ENCODE measurements around the gene NFAT5.
"Not testable (repeated sequence)": the region's sequence is repeated elsewhere in the genome, so short reads cannot be mapped to it uniquely, and the experiment has no call there.

Gene NFAT5

GRCh38 chr16:69565671-69566239 lies at the start of gene NFAT5:
NFAT5 (plus strand) TSS chr16:69565966; CDS start chr16:69566302, 336 bp downstream.
- DNase-seq (ENCODE audit: low spot score), result peak; percentile 90

- DNase-seq (ENCODE audit: low spot score), result not testable (repeated sequence)
Observed at GRCh38 chr16:69517914-69518313, 47.9 kb upstream of the NFAT5 start.

- no peak for DNase-seq (ENCODE audit: low spot score)
Observed at GRCh38 chr16:69520413-69520799, 45.4 kb upstream of the NFAT5 start.

GRCh38 chr16:69520800-69521602 lies 44.8 kb upstream of the NFAT5 start:
- no peak for DNase-seq (ENCODE audit: low spot score)

- no peak for DNase-seq (ENCODE audit: low spot score)
Observed at GRCh38 chr16:69522041-69522578, 43.7 kb upstream of the NFAT5 start.

- no peak for DNase-seq (ENCODE audit: low spot score)
Observed at GRCh38 chr16:69522732-69523404, 42.9 kb upstream of the NFAT5 start.

- no peak for DNase-seq (ENCODE audit: low spot score)
Observed at GRCh38 chr16:69523566-69524305, 42.0 kb upstream of the NFAT5 start.

- DNase-seq (ENCODE audit: low spot score), result no peak
Observed at GRCh38 chr16:69526831-69527655, 38.7 kb upstream of the NFAT5 start.

- DNase-seq (ENCODE audit: low spot score), result no peak
Observed at GRCh38 chr16:69531988-69532387, 33.8 kb upstream of the NFAT5 start.

- DNase-seq (ENCODE audit: low spot score), result no peak
Observed at GRCh38 chr16:69532641-69533455, 32.9 kb upstream of the NFAT5 start.

- DNase-seq (ENCODE audit: low spot score), result no peak
Observed at GRCh38 chr16:69534720-69535119, 31.0 kb upstream of the NFAT5 start.

GRCh38 chr16:69535123-69536050 lies 30.4 kb upstream of the NFAT5 start:
- DNase-seq (ENCODE audit: low spot score), result no peak

- no peak for DNase-seq (ENCODE audit: low spot score)
Observed at GRCh38 chr16:69537706-69538080, 28.1 kb upstream of the NFAT5 start.

GRCh38 chr16:69538808-69539207 lies 27.0 kb upstream of the NFAT5 start:
- DNase-seq (ENCODE audit: low spot score), result no peak

- DNase-seq (ENCODE audit: low spot score), result no peak
Observed at GRCh38 chr16:69542974-69543373, 22.8 kb upstream of the NFAT5 start.

GRCh38 chr16:69544088-69544487 lies 21.7 kb upstream of the NFAT5 start:
- no peak for DNase-seq (ENCODE audit: low spot score)

GRCh38 chr16:69546663-69547062 lies 19.1 kb upstream of the NFAT5 start:
- not testable (repeated sequence) for DNase-seq (ENCODE audit: low spot score)

- DNase-seq (ENCODE audit: low spot score), result no peak
Observed at GRCh38 chr16:69553332-69553731, 12.4 kb upstream of the NFAT5 start.

GRCh38 chr16:69554495-69554894 lies 11.3 kb upstream of the NFAT5 start:
- DNase-seq (ENCODE audit: low spot score), result no peak
